Loucy (cell line): ENCODE measurements around the gene ACAT2.
"Not testable (repeated sequence)": the region's sequence is repeated elsewhere in the genome, so short reads cannot be mapped to it uniquely, and the experiment has no call there.

Source experiments
- H2AFZ ChIP-seq: fragments of 200-600 bp; sonication (generic); 2 replicates; pipeline ENCODE4 v1.6.0; 2016; ENCODE audit warnings: antibody characterized with exemption, mild to moderate bottlenecking, low read length, moderate library complexity
- H3F3A ChIP-seq: fragments of 200-600 bp; 2 replicates; pipeline ENCODE4 v1.6.0; 2016; ENCODE audit warnings: antibody characterized with exemption, low read depth, mild to moderate bottlenecking
- H3K27me3 ChIP-seq: fragments of 200-600 bp; sonication (generic); 2 replicates; pipeline ENCODE4 v1.6.1; 2014; ENCODE audit warnings: low read length, mild to moderate bottlenecking; ENCODE audit not compliant: insufficient read depth, poor library complexity, severe bottlenecking
- H3K36me3 ChIP-seq: fragments of 200-600 bp; sonication (generic); 2 replicates; pipeline ENCODE4 v1.6.1; 2016; ENCODE audit warnings: low read length; ENCODE audit not compliant: insufficient read depth
- H3K4me1 ChIP-seq: fragments of 200-600 bp; sonication (generic); 2 replicates; pipeline ENCODE4 v1.5.1; 2014; ENCODE audit warnings: low read length, mild to moderate bottlenecking; ENCODE audit not compliant: insufficient read depth, poor library complexity, severe bottlenecking
- H3K4me2 ChIP-seq: fragments of 200-600 bp; sonication (generic); 2 replicates; pipeline ENCODE4 v1.6.0; 2014; ENCODE audit warnings: antibody characterized with exemption, low read length, low read depth, mild to moderate bottlenecking; ENCODE audit not compliant: poor library complexity, severe bottlenecking
- H3K4me3 ChIP-seq: fragments of 200-600 bp; sonication (generic); 2 replicates; pipeline ENCODE4 v1.5.1; 2014; ENCODE audit warnings: low read length, mild to moderate bottlenecking, mixed read lengths; ENCODE audit not compliant: poor library complexity, severe bottlenecking
- H3K79me2 ChIP-seq: fragments of 200-600 bp; sonication (generic); 2 replicates; pipeline ENCODE4 v1.6.1; 2014; ENCODE audit warnings: low read length; ENCODE audit not compliant: insufficient read depth
- H3K9ac ChIP-seq: fragments of 200-600 bp; sonication (generic); 2 replicates; pipeline ENCODE4 v1.6.0; 2014; ENCODE audit warnings: mild to moderate bottlenecking, low read depth, low read length, moderate library complexity; ENCODE audit not compliant: poor library complexity, severe bottlenecking
- H3K9me2 ChIP-seq: fragments of 200-600 bp; sonication (generic); replicated peaks from 2 replicates; pipeline ENCODE4 v1.6.1; 2016; ENCODE audit warnings: low read depth, low read length, mixed read lengths
- H3K9me3 ChIP-seq: fragments of 200-600 bp; sonication (generic); 2 replicates; pipeline ENCODE4 v1.6.1; 2014; ENCODE audit warnings: mild to moderate bottlenecking, antibody characterized with exemption, low read length, low read depth; ENCODE audit not compliant: insufficient read depth
- H4K20me1 ChIP-seq: fragments of 200-600 bp; sonication (generic); 2 replicates; pipeline ENCODE4 v1.6.0; 2014; ENCODE audit warnings: antibody characterized with exemption, low read length, mild to moderate bottlenecking; ENCODE audit not compliant: insufficient read depth, poor library complexity, severe bottlenecking
- CTCF ChIP-seq: fragments of 200-600 bp; sonication (generic); conservative IDR thresholded peaks from 2 replicates; pipeline ENCODE4 v1.5.1; 2014; ENCODE audit warnings: mild to moderate bottlenecking, antibody characterized with exemption, low read length
- EZH2phosphoT487 ChIP-seq: fragments of 200-600 bp; IDR thresholded peaks from 2 replicates; pipeline ENCODE4 v1.6.1; 2018; ENCODE audit warnings: antibody characterized with exemption, mild to moderate bottlenecking, moderate library complexity, borderline replicate concordance

ACAT2 gene

GRCh38 chr6:159790149-159790955 lies 28.5 kb downstream of the ACAT2 start, which contains the start of gene MRPL18:
MRPL18 (plus strand) TSS chr6:159790467; CDS start chr6:159790588, 121 bp downstream.
- no peaks in the 10 kb centered on the region for H3K27me3 ChIP-seq
- no peaks in the 10 kb centered on the region for H3K9me2 ChIP-seq
- no peaks in the 10 kb centered on the region for H3K9me3 ChIP-seq
- H3K4me3 ChIP-seq: peak within 1 kb of the TSS; percentile 97
- H3F3A ChIP-seq: no peaks in the 10 kb centered on the region
- peaks cover 24% of the 10 kb centered on the region for H3K36me3 ChIP-seq
- H3K4me1 ChIP-seq: peaks cover 48% of the 10 kb centered on the region
- peaks cover 84% of the 10 kb centered on the region for H3K79me2 ChIP-seq
- peaks cover 73% of the 10 kb centered on the region for H4K20me1 ChIP-seq
- H3K4me2 ChIP-seq: peak within 1 kb of the TSS; percentile 99
- peak within 1 kb of the TSS; percentile 87 for H2AFZ ChIP-seq
- H3K9ac ChIP-seq: peak within 1 kb of the TSS; percentile 96
- TF ChIP-seq CTCF (no peak), EZH2phosphoT487 (no peak)

- H3K4me3 ChIP-seq: peak overlapping the region; percentile 97
- H3F3A ChIP-seq: no peaks in the 10 kb centered on the region
- TF ChIP-seq CTCF: no peak
- no peak for TF ChIP-seq EZH2phosphoT487
- peaks cover 17% of the 10 kb centered on the region for H3K36me3 ChIP-seq
- H3K9me3 ChIP-seq: no peaks in the 10 kb centered on the region
- H3K9ac ChIP-seq: peak overlapping the region; percentile 96
- H3K27me3 ChIP-seq: no peaks in the 10 kb centered on the region
- H3K9me2 ChIP-seq: no peaks in the 10 kb centered on the region
- H3K4me1 ChIP-seq: peaks cover 41% of the 10 kb centered on the region
- H2AFZ ChIP-seq: peak overlapping the region; percentile 81
- H4K20me1 ChIP-seq: peaks cover 66% of the 10 kb centered on the region
- H3K4me2 ChIP-seq: peak overlapping the region; percentile 99
- peaks cover 81% of the 10 kb centered on the region for H3K79me2 ChIP-seq
Observed at GRCh38 chr6:159790956-159791598, 29.2 kb downstream of the ACAT2 start.

GRCh38 chr6:159794976-159795375 lies 33.1 kb downstream of the ACAT2 start:
- not testable (repeated sequence) for H3F3A ChIP-seq, H3K9ac ChIP-seq, H3K4me3 ChIP-seq, H3K27me3 ChIP-seq, H3K9me3 ChIP-seq, H2AFZ ChIP-seq, H3K4me2 ChIP-seq, H3K9me2 ChIP-seq
- Histone ChIP-seq H3K4me1 (peaks cover 25% of the 10 kb centered on the region), H3K79me2 (peaks cover 62% of the 10 kb centered on the region), H4K20me1 (peaks cover 41% of the 10 kb centered on the region), H3K36me3 (peaks cover 36% of the 10 kb centered on the region; the same call in 1 of the 2 replicates)
